ENCODE results near the gene HCN4.

- TF ChIP-seq EZH2 (IDR thresholded peaks at IDR 0.05) (no peak), POLR2AphosphoS5 (IDR thresholded peaks at IDR 0.05; ENCODE audit: borderline replicate concordance, low read depth, low read length) (no peak)
These were observed 30.7 kb downstream of the HCN4 start for GRCh38 chr15:73338058-73338457.
